Uterus (tissue), 4 donors: Measurements from ENCODE around the gene DAB2IP. TPM values are rescaled to one million over a fixed set of nuclear protein-coding genes. Genes with fewer than 3 reads are reported as not detected.
A peak's percentile ranks its signal among the peaks of the same experiment; 100 is the strongest.

Experiments used
- DNase-seq, 2 donors: peaks; one replicate each; pipeline ENCODE4 v3.0.0-alpha.2; 2019 to 2020
- H3K27ac ChIP-seq, 2 donors: fragments of 200-600 bp; sonication (generic); 1 replicate in 1 of 2; 2 replicates in 1 of 2; pipeline ENCODE4 v1.5.1; 2016 to 2018
- H3K27me3 ChIP-seq, 2 donors: fragments of 200-600 bp; sonication (generic); one replicate each; pipeline ENCODE4 v1.5.1; 2018 to 2019; ENCODE audit warnings: control low read depth in 1 of 2
- H3K36me3 ChIP-seq, 2 donors: fragments of 200-600 bp; sonication (generic); one replicate each; pipeline ENCODE4 v1.5.1; 2019; ENCODE audit warnings: control low read depth in 1 of 2
- H3K4me1 ChIP-seq, 2 donors: fragments of 200-600 bp; sonication (generic); one replicate each; pipeline ENCODE4 v1.5.1; 2018 to 2019; ENCODE audit warnings: control low read depth in 1 of 2
- H3K4me3 ChIP-seq, 2 donors: fragments of 200-600 bp; sonication (generic); 1 replicate in 1 of 2; 2 replicates in 1 of 2; pipeline ENCODE4 v1.5.1; 2018 to 2019; ENCODE audit warnings: mild to moderate bottlenecking in 1 of 2
- H3K9me3 ChIP-seq, 2 donors: fragments of 200-600 bp; sonication (generic); one replicate each; pipeline ENCODE4 v1.5.1; 2019; ENCODE audit warnings: control low read depth in 1 of 2
- POLR2A ChIP-seq, 2 donors: fragments of 450-650 bp; IDR thresholded peaks; one replicate each; pipeline ENCODE4 v1.6.1; 2016; ENCODE audit warnings: antibody characterized with exemption in 2 of 2, mild to moderate bottlenecking in 1 of 2, moderate library complexity in 1 of 2
- intact Hi-C: fragments of 100-400 bp; cut with DNase I; formaldehyde crosslinking; loops from one replicate; pipeline ENCODE4 v1.15.1; 2023; ENCODE audit warnings: low total_unique reads
- total RNA-seq, 4 donors: library from RNA; depleted of rRNA in 3 of 4; stranded (reverse); fragments of >200 nt in 3 of 4; gene quantifications; one replicate each; pipeline versions ENCODE4 v1.1.0 to v1.2.4, GENCODE V29; 2014 to 2023
- TF ChIP-seq, protein P1 (sequence below), 4 experiments: fragments of 200-600 bp in 2 of 4; fragments of 450-650 bp in 2 of 4; sonication (generic) in 2 of 4; IDR thresholded peaks; one replicate each; pipeline ENCODE4 v1.5.1; 2016 to 2019; ENCODE audit warnings: antibody characterized with exemption in 4 of 4, mild to moderate bottlenecking in 2 of 4, moderate library complexity in 1 of 4
- donor health status: DM: yes; HTN: yes; CAD: no.

The DAB2IP gene
- total RNA-seq, 4 donors from 2014 or later, result 22.0 to 139 (median 31.6) TPM

DNA sequence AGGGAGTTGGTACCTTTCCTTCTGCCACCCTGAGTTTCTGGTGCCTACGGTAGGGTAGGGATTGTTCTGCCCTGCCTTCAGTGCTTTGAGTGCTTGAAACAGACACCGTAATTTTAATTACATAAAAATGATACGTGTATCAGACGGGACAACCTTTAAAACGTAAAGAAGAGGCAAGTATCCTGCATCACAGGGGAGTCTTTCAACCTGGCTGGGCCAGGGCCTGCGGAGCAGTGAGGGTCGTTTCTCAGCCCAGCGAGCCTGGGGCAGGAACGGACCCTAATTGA is 483 bp upstream of the DAB2IP start:
- intact Hi-C loops, result no loop called here
- DNase-seq, result no peak
- no peaks in the 10 kb centered on the region for H3K4me1 ChIP-seq
- H3K27ac ChIP-seq, result peak overlapping the region; percentile 78 to 86
- H3K27me3 ChIP-seq, result no peaks in the 10 kb centered on the region
- no peaks in the 10 kb centered on the region for H3K9me3 ChIP-seq
- H3K4me3 ChIP-seq, result peak overlapping the region; percentile 74
- no peaks in the 10 kb centered on the region for H3K36me3 ChIP-seq
- TF ChIP-seq POLR2A (IDR thresholded peaks at IDR 0.05), result no peak
- TF ChIP-seq, protein P1, sequence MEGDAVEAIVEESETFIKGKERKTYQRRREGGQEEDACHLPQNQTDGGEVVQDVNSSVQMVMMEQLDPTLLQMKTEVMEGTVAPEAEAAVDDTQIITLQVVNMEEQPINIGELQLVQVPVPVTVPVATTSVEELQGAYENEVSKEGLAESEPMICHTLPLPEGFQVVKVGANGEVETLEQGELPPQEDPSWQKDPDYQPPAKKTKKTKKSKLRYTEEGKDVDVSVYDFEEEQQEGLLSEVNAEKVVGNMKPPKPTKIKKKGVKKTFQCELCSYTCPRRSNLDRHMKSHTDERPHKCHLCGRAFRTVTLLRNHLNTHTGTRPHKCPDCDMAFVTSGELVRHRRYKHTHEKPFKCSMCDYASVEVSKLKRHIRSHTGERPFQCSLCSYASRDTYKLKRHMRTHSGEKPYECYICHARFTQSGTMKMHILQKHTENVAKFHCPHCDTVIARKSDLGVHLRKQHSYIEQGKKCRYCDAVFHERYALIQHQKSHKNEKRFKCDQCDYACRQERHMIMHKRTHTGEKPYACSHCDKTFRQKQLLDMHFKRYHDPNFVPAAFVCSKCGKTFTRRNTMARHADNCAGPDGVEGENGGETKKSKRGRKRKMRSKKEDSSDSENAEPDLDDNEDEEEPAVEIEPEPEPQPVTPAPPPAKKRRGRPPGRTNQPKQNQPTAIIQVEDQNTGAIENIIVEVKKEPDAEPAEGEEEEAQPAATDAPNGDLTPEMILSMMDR (IDR thresholded peaks at IDR 0.05), result no peak

DNA sequence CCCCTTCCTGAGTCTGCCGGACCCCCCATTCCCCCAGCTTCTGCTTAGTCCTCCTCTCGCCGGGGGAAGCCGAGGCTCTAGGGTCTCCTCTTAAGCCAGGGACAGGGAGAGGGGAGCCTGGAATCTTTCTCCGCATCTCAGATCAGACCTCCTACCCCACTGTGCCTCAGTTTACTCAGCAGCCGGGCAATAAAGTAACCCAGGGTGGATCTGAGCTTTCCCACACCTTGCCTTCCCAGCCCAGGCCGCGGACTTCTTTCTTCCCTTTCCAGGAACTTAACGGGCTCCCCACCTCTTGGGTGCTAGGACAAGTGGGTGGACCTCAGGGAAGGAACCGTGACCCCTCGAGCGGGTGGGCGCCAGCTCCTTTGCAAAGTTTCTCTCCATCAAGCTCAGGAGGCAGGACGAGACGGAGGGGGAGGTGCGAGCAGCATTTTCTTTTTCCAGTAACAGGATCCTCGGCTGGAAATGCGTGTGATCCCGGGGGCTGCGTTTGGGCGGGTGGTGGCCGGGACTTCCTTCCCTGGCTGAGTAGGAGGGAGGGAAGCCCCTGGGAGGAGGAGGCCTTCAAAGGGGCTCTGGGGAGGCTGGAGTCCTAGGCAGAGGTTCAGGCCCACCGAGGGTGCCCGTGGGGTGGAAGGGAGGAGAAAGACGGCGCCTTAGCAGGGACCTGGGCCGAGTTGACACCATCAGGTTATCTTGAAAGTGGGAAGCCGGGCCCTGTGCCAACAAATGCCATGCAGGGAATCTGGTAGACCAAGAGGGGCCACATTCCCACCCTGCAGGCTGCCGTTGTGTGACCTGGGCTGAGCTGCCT is 795 bp downstream of the DAB2IP start:
- no peaks in the 10 kb centered on the region for H3K27me3 ChIP-seq
- H3K4me1 ChIP-seq, result peaks cover 0 to 5% of the 10 kb centered on the region in 2 donors
- no peaks in the 10 kb centered on the region for H3K9me3 ChIP-seq
- peak overlapping the region; percentile 74 for H3K4me3 ChIP-seq
- DNase-seq, result peak; percentile 43 to 61
- intact Hi-C loops, result no loop called here
- no peaks in the 10 kb centered on the region for H3K36me3 ChIP-seq
- TF ChIP-seq, protein P1 (IDR thresholded peaks at IDR 0.05), result no peak
- no peak for TF ChIP-seq POLR2A (IDR thresholded peaks at IDR 0.05)
- peak overlapping the region; percentile 78 to 86 for H3K27ac ChIP-seq

DNA sequence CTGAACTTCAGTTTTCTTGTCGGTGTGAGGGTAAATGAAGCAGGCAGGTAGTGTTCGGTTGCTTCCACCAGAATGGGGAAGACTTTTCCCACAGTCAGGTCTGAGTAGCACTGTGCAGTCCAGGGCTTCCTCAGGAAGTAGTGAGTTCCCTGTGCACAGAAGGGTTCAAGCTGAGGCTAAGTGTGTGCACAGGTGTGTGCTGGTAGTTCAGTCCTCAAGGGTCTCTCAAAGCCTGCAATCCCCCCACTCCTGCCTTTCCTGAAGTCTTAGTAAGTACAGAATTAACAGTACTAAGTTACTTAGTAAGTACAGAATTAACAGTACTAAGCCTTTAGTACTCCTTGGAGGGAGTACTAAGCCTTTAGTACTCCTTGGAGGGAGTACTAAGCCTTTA is 1.4 kb downstream of the DAB2IP start:
- intact Hi-C loops, result no loop called here
- H3K9me3 ChIP-seq, result no peaks in the 10 kb centered on the region
- H3K4me1 ChIP-seq, result peaks cover 0 to 6% of the 10 kb centered on the region in 2 donors
- H3K27ac ChIP-seq, result peak overlapping the region; percentile 78 to 86
- DNase-seq, result no peak
- TF ChIP-seq, protein P1 (IDR thresholded peaks at IDR 0.05), result no peak
- no peaks in the 10 kb centered on the region for H3K36me3 ChIP-seq
- peak overlapping the region; percentile 74 for H3K4me3 ChIP-seq
- no peaks in the 10 kb centered on the region for H3K27me3 ChIP-seq

DNA sequence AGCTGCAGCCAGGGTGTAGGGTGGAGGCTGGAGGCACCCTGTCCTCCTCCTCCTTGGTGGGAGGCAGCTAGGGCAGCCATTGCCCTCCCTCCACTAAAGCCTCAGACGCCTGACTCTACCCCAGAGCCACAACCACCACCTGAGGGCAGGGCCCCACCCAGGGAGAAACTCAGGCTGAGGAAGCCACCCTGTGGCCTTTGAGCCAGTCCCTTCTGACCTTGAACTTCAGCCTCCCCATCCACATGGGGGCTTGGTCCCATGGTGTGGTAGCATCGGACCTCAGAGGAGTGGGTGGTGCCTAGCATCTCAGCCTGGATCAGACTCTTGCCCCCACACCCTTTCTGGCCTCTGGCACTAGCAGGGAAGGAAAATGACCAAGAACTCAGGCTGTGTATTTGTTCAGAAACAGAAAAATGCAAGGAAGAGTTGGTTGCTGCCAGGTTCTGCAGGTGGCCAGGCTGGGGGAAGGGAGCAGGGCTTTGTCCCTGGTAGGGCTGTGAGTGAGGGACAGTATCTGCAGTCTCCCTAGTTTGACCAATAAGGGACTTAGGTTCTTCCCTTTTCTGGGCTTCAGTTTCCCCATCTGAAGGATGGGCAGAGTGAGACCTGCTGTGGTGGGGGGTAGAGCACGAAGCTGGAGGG is 3.2 kb downstream of the DAB2IP start:
- Histone ChIP-seq H3K4me1 (peaks cover 0 to 6% of the 10 kb centered on the region in 2 donors), H3K27ac (peak overlapping the region; percentile 12 to 86), H3K27me3 (no peaks in the 10 kb centered on the region), H3K36me3 (no peaks in the 10 kb centered on the region), H3K9me3 (no peaks in the 10 kb centered on the region), H3K4me3 (no peak overlapping the region)
- DNase-seq, result no peak
- no peak for TF ChIP-seq POLR2A (IDR thresholded peaks at IDR 0.05)
- TF ChIP-seq, protein P1 (IDR thresholded peaks at IDR 0.05), result no peak
- intact Hi-C loops, result no loop called here

DNA sequence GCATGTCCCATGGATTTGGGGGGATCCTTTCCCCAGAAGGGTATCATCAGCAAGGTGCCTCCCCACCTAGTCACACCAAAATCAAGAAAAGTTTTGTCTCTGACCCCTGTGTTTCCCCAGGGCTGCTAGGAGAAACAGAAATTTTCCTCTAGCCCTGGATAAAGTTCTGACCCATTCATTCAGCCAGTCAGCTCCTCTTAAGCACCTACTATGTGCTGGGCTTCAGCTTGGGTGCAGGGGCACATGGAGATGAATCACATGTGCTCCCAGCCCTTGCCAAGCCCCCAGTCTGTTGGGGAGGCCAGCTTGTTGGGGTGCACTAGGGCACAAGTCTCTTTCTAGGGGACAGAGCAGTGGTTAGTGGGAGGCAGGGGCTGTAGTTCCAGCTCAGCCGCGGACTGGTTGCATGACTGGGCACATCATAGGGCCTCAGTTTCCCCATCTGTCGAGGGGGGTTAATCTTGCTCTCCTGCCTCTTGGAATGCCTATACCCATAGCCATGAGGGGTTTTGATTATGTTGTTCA is 3.9 kb downstream of the DAB2IP start:
- H3K4me3 ChIP-seq, result no peak overlapping the region
- H3K36me3 ChIP-seq, result no peaks in the 10 kb centered on the region
- no peaks in the 10 kb centered on the region for H3K9me3 ChIP-seq
- H3K27me3 ChIP-seq, result no peaks in the 10 kb centered on the region
- H3K27ac ChIP-seq, result peak overlapping the region in 1 of 2 donors; percentile 86
- TF ChIP-seq POLR2A (IDR thresholded peaks at IDR 0.05), result no peak
- TF ChIP-seq, protein P1 (IDR thresholded peaks at IDR 0.05), result no peak
- no peak for DNase-seq
- H3K4me1 ChIP-seq, result peaks cover 0 to 6% of the 10 kb centered on the region in 2 donors
- intact Hi-C loops, result no loop called here
